NCI-H2227 (cell line): ENCODE results near the gene FOXN3.
"Not testable (repeated sequence)": the region's sequence is repeated elsewhere in the genome, so short reads cannot be mapped to it uniquely, and the experiment has no call there.

ENCODE experiments used
- DNase-seq: peaks from one replicate; lab custom pipeline; 2025; ENCODE audit not compliant: unreplicated experiment; lab: John Stamatoyannopoulos, UW

The FOXN3 gene

DNA sequence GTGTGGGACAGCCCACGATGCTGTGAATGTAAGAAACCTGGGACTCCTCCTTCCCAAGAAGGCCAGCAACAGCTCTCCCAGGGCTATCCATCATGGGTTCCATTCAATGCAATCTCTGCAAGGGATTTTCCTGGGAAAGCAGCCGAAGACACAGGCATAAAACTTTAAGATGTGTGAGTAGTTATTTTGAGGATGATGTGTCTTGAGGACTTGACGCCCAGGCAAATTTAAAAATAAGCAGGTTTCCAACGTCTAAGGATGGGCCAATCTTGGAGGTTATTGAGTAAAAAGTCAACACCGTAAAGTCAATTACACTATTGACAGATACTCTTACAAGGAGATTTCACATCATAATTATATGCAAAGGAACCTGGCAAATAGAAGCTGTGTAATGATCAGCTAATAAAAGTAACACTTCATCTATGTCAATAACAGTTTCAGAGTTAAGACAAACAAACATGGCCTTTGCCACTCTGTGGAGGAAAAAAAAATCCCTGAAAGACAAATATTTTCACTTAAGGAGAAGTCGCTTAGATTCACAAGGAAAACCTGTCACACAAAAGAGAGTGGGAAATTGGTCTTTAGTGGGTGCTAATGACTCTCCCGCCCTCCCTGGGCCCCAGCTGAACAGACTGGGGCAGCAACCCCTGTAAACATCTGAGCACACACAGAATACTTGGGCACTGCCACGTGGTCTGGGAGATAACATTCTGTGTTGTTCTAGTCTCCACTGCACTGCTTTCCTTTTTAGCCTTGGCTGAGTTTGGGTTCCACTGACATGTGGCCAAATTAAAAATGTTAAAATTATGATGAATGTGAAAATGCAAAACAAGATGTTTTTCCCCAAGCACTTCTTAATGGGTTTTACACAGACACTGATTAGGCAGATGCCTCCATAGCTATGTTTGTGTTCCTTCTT lies 240.9 kb downstream of the FOXN3 start:
- no peak for DNase-seq

GRCh38 chr14:89171628-89172027 lies 245.4 kb downstream of the FOXN3 start:
- DNase-seq = no peak

DNA sequence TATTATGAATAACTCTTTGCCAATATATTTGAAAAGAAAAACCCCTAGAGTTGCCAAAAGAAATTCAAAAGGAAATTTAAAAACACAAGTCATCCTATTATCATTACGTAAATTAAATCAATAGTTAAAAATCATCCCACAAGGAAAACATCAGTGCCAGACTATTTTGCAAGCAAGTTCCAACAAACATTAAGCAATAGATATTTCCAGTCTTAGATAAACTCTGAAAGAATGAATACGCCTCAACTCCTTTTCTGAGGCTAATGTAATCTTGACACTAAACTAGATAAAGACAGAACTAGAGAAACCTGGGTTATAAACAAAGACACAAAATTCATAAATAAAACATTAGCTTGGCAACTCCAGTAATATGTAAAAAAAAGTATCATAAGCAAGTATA lies 245.9 kb downstream of the FOXN3 start:
- no peak for DNase-seq

DNA sequence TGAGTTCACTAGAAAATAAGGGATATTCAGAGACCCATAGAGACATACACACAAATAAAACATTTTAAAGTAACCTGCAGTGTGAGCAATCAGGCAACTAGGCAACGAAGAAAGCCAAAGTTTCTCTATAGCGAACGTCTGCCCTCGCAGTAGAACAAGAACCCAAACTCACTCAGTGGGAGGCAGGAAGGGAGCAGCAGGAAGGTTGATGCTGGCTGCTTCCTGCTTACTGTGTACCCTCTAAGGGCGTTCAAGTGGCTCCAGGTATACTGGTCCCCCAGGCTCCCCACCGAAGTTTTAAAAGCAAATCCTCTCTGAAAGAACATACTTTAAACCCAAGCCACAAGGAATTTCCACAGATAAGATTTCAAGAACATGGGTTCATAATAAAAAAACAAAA lies 249.3 kb downstream of the FOXN3 start:
- no peak for DNase-seq

- DNase-seq = no peak
Measured at GRCh38 chr14:89166633-89167032, 250.4 kb downstream of the FOXN3 start.

GRCh38 chr14:89165189-89166181 lies 251.5 kb downstream of the FOXN3 start:
- no peak for DNase-seq

DNA sequence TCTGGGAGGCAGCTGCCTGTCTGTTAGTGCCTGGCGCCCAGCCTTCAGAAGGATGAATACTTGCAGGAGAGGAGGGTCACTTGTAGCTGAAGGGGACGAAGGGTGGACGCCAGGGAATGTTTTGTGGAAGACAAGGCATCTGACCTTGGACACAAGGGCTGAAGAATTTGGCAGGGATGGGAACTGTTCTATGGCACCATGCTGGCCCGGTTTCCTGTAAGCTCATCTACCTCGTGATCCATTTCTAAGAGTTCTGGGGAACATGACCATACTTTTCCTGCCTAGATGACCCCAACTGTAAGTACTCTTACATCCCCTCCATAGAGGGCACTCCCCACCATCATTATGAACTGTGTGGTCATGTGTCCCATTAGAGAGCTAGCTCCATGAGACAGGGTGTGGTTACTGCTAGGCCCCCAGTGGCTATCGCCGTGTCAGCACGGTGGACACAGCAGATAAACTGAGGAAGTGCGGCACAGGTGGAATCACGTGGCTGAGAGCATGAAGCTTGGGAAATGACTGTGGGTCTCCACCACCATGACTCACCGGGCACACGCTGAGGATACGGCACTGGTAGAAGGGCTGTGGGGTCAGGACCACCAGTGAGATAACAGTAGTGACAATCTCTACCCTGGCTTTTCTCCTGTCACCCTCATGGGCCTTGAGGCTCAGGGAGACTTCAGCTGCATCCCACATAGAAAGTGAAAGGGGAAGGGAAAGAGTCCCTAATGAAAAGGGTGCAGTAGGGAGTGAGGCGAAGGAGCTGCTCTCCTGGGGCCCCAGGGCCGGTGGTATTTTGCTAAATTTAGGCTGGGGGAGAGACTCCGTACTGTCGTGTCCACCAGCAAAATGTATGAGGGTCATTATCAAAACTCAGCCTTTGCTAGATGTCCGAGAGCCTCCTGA lies 252.6 kb downstream of the FOXN3 start:
- DNase-seq = no peak

DNA sequence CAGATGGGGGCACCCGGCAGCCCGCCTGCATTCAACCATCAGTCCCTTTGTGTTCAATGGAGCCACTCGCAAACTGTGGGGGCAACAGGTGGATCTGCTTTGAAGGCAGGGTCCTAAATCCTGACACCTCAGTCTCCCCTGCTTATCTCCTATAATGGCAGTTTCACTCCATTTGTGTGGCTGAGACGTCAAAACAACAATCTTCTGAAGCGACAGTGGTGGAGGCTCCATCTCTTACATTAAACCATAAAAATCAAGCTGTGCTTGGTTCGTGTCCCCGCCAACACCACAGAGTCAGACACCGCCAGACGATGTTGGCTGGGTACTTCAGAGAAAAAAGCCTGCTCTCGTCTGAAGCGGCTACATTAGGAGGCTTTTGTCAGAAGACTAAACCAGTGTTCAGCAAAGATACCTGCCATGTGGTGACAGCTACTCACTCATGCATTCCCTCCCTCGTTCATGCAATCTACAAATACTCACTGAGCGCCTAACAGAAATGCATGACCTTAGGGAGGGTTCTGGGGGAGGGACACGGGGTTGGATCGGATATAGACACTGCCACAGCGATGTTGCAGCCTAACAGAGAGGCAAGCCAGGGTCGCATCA lies 253.9 kb downstream of the FOXN3 start:
- DNase-seq = no peak

DNA sequence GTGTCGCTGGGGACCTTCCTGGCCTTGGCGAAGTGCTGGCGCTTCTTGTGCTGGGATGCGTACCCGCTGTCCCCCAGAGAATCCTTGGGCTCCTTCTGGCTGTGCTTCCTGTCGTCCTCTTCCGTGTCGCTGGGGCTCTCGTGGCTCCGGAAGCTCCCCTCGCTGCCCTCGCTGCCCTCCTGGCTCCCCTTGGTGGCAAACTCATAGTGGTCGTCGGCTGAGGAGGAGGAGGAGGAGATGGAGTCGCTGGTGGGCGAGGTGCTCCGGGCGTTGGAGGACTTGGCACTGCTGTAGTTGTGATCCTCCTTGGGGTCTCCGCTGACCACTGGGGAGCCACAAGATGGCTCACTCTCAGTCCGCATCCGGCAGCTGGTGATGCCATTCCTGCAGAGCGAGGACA lies 254.4 kb downstream of the FOXN3 start:
- no peak for DNase-seq

- no peak for DNase-seq
Measured at GRCh38 chr14:89160437-89160836, 256.6 kb downstream of the FOXN3 start.

DNA sequence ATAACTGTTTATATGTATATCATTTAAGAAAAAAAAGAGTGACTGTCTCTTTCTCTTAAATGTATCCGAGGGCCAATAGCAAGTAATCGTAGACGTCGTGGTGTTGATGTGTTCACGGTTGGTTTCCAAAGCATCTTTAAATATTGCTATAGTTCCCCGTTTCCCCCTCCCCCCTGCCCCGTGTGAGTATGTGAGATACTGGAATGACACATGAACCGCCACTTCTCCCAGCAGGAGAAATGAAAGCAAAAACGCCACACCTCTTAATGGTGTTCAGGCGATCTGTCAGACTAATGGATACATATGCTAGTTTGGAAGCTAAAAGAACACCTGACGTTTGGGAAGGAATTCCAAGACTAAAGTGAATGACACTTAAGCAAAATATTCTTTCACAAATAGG lies 258.3 kb downstream of the FOXN3 start:
- DNase-seq = no peak

DNA sequence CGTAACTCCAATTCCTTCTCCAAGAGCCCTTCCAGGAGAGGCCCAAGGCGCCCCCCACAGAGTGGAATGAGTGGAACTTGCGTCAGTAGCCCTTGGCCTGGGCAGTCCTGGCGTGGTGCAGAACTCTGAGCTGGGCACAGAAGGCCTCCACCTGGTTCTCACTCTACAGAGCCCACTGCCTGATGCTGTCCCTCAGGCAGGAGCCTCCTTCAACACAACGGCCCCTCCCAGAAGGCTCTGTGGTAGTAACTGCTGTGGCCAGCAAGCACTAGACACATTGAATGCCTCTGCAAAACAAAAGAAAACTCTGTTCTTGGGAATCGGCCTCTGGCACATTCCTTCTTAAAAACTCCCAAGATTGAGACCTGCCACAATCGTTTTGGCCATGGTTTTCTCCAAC lies 258.9 kb downstream of the FOXN3 start:
- DNase-seq = not testable (repeated sequence)

DNA sequence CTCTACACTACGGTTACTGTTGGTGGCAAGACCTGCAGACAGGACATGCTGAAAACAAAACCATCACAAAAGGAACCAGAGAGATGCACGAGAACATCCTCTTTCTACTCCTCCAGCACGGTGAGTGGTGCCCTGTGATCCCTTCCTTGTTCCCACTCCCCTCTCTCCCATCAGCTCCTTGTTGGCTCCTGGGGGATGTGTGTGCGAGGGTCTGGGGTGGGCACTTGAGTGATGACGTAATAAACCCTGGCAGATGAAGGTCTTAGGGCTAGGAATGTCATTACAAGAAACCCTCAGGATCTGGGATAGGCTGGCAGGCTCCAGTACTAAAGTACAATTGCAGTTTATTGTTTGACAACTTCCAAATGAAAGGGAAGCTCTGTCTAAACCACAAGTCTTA lies 261.5 kb downstream of the FOXN3 start:
- DNase-seq = no peak

DNA sequence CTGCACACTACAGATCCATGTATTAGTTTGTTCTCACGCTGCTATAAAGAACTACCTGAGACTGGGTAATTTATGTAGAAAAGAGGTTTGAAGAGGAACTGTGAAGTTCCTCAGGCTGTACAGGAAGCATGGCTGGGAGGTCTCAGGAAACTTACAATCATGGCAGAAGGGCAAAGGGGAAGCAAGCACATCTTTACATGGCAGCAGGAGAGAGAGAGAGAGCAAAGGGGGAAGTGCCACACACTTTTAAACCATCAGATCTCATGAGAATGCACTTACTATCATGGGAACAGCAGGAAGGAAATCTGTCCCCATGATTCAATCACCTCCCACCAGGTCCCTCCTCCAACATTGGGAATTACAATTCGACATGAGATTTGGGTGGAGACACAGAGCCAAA lies 265.3 kb downstream of the FOXN3 start:
- not testable (repeated sequence) for DNase-seq

GRCh38 chr14:89146274-89146673 lies 270.8 kb downstream of the FOXN3 start:
- DNase-seq = no peak

DNA sequence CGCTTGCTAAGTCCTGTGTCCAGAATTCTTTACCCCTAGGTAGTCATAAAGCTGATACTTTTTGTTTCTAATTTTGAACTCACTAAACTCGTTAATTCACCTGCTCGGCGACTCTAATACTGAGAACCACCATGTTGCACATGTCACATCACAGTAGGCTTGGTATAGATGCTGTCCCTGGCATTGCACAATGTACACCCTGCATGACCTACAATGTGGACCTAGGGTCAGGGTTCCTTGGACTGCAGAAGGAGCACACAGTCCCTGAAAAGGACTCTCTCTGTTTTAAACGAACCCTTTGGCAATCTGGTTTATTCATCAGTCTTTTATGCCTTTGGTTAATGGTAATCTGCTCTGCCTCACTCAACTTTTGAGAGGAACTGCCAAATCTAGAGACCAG lies 272.4 kb downstream of the FOXN3 start:
- no peak for DNase-seq

- no peak for DNase-seq
Measured at GRCh38 chr14:89144066-89144465, 273.0 kb downstream of the FOXN3 start.

GRCh38 chr14:89143595-89143994 lies 273.4 kb downstream of the FOXN3 start:
- no peak for DNase-seq

- DNase-seq = no peak
Measured at GRCh38 chr14:89142366-89142765, 274.7 kb downstream of the FOXN3 start.

DNA sequence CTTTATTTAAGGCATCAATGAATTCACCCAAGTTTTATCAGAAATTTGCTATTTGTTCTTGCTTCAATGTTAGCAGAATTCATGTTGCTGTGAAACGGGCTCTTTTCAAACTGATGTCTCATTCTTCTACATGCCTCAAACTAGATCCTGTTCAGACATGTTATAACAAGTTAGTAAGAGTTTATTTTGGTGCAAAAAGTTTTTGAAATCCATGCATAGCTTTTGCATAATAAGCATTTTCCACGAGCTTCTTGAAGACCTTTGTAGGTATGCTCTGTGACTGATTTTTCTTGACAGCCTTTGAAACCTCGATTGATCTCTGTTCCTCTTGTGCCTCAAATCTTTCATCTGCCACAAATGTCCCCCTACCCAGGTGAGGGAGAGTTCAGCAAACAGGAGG lies 275.2 kb downstream of the FOXN3 start:
- DNase-seq = no peak
